ENCODE data around the gene KIR2DL3.
"Not testable (repeated sequence)": the region's sequence is repeated elsewhere in the genome, so short reads cannot be mapped to it uniquely, and the experiment has no call there.

Gene KIR2DL3

GRCh38 chr19:54738306-54738705 is at the start of gene KIR2DL3:
TSS of gene KIR2DL3 (plus strand) at chr19:54738513. CDS start at chr19:54738546, 33 bp downstream.
- not testable (repeated sequence) for H3K4me3 ChIP-seq (ENCODE audit: severe bottlenecking); H3K4me1 ChIP-seq (ENCODE audit: insufficient read depth, poor library complexity, severe bottlenecking); H3K27me3 ChIP-seq (ENCODE audit: insufficient read depth, poor library complexity, severe bottlenecking); ATAC-seq (ENCODE audit: low read depth); H3K36me3 ChIP-seq (ENCODE audit: low read depth); DNase-seq (ENCODE audit: low spot score); H3K9me3 ChIP-seq (ENCODE audit: severe bottlenecking); H3K27ac ChIP-seq (ENCODE audit: poor library complexity, severe bottlenecking)

- H3K27ac ChIP-seq (ENCODE audit: poor library complexity, severe bottlenecking), result no peak overlapping the region
- no peaks in the 10 kb centered on the region for H3K4me1 ChIP-seq (ENCODE audit: insufficient read depth, poor library complexity, severe bottlenecking)
- peaks cover 3% of the 10 kb centered on the region for H3K27me3 ChIP-seq (ENCODE audit: insufficient read depth, poor library complexity, severe bottlenecking)
- DNase-seq (ENCODE audit: low spot score) (no peak), ATAC-seq (ENCODE audit: low read depth) (no peak)
- no peaks in the 10 kb centered on the region for H3K36me3 ChIP-seq (ENCODE audit: low read depth)
- TF ChIP-seq CTCF (IDR thresholded peaks at IDR 0.05; ENCODE audit: poor library complexity, severe bottlenecking), result no peak
- H3K4me3 ChIP-seq (ENCODE audit: severe bottlenecking), result no peak overlapping the region
- no peaks in the 10 kb centered on the region for H3K9me3 ChIP-seq (ENCODE audit: severe bottlenecking)
Measured at GRCh38 chr19:54691582-54692297, 46.6 kb upstream of the KIR2DL3 start.

- Histone ChIP-seq H3K4me1 (ENCODE audit: insufficient read depth, poor library complexity, severe bottlenecking) (no peaks in the 10 kb centered on the region), H3K27ac (ENCODE audit: poor library complexity, severe bottlenecking) (no peak overlapping the region), H3K9me3 (ENCODE audit: severe bottlenecking) (no peaks in the 10 kb centered on the region), H3K27me3 (ENCODE audit: insufficient read depth, poor library complexity, severe bottlenecking) (peaks cover 3% of the 10 kb centered on the region), H3K4me3 (ENCODE audit: severe bottlenecking) (no peak overlapping the region), H3K36me3 (ENCODE audit: low read depth) (no peaks in the 10 kb centered on the region)
- no peak for TF ChIP-seq CTCF (IDR thresholded peaks at IDR 0.05; ENCODE audit: poor library complexity, severe bottlenecking)
- DNase-seq (ENCODE audit: low spot score) (no peak), ATAC-seq (ENCODE audit: low read depth) (no peak)
Measured at GRCh38 chr19:54692298-54692615, 46.1 kb upstream of the KIR2DL3 start.

- H3K4me3 ChIP-seq (ENCODE audit: severe bottlenecking), result no peak overlapping the region
- H3K36me3 ChIP-seq (ENCODE audit: low read depth), result no peaks in the 10 kb centered on the region
- ATAC-seq (ENCODE audit: low read depth), result no peak
- no peaks in the 10 kb centered on the region for H3K4me1 ChIP-seq (ENCODE audit: insufficient read depth, poor library complexity, severe bottlenecking)
- no peaks in the 10 kb centered on the region for H3K27me3 ChIP-seq (ENCODE audit: insufficient read depth, poor library complexity, severe bottlenecking)
- H3K9me3 ChIP-seq (ENCODE audit: severe bottlenecking), result no peaks in the 10 kb centered on the region
- no peak overlapping the region for H3K27ac ChIP-seq (ENCODE audit: poor library complexity, severe bottlenecking)
- no peak for TF ChIP-seq CTCF (IDR thresholded peaks at IDR 0.05; ENCODE audit: poor library complexity, severe bottlenecking)
- DNase-seq (ENCODE audit: low spot score), result no peak
Measured at GRCh38 chr19:54694648-54695047, 43.7 kb upstream of the KIR2DL3 start.

GRCh38 chr19:54696117-54696548 is 42.2 kb upstream of the KIR2DL3 start:
- H3K4me3 ChIP-seq (ENCODE audit: severe bottlenecking), result no peak overlapping the region
- H3K9me3 ChIP-seq (ENCODE audit: severe bottlenecking), result no peaks in the 10 kb centered on the region
- no peak for DNase-seq (ENCODE audit: low spot score)

More at GRCh38 chr19:54696117-54696548, 42.2 kb upstream of the KIR2DL3 start:
- no peaks in the 10 kb centered on the region for H3K4me1 ChIP-seq (ENCODE audit: insufficient read depth, poor library complexity, severe bottlenecking)
- H3K27me3 ChIP-seq (ENCODE audit: insufficient read depth, poor library complexity, severe bottlenecking), result no peaks in the 10 kb centered on the region
- ATAC-seq (ENCODE audit: low read depth), result no peak
- no peak for TF ChIP-seq CTCF (IDR thresholded peaks at IDR 0.05; ENCODE audit: poor library complexity, severe bottlenecking)
- H3K27ac ChIP-seq (ENCODE audit: poor library complexity, severe bottlenecking), result no peak overlapping the region
- no peaks in the 10 kb centered on the region for H3K36me3 ChIP-seq (ENCODE audit: low read depth)

All from RWPE2 (cell line).